Ascending aorta (tissue), 2 donors: ENCODE results near the gene MYOZ3. TPM values are rescaled to one million over a fixed set of nuclear protein-coding genes. Genes with fewer than 3 reads are reported as not detected.

ENCODE experiments used
- DNase-seq, 2 donors: peaks; one replicate each; pipeline ENCODE4 v3.0.0-alpha.2; 2019; ENCODE audit warnings: low spot score in 2 of 2
- H3K27ac ChIP-seq, 2 donors: fragments of 200-600 bp; sonication (generic); one replicate each; pipeline ENCODE4 v1.5.1; 2016 to 2017; ENCODE audit warnings: mild to moderate bottlenecking in 1 of 2
- H3K27me3 ChIP-seq: fragments of 200-600 bp; sonication (generic); one replicate; pipeline ENCODE4 v1.5.1; 2017
- H3K36me3 ChIP-seq, 2 donors: fragments of 200-600 bp; sonication (generic); one replicate each; pipeline ENCODE4 v1.5.1; 2016
- H3K4me1 ChIP-seq, 2 donors: fragments of 200-600 bp; sonication (generic); one replicate each; pipeline ENCODE4 v1.5.1; 2016 to 2017; ENCODE audit warnings: mild to moderate bottlenecking in 1 of 2
- H3K4me3 ChIP-seq, 2 donors: fragments of 200-600 bp; sonication (generic); one replicate each; pipeline ENCODE4 v1.5.1; 2016 to 2017; ENCODE audit warnings: mild to moderate bottlenecking in 1 of 2
- H3K9me3 ChIP-seq, 2 donors: fragments of 200-600 bp; sonication (generic); one replicate each; pipeline ENCODE4 v1.5.1; 2016
- intact Hi-C: fragments of 100-400 bp; cut with DNase I; formaldehyde crosslinking; loops from one replicate; pipeline ENCODE4 v1.15.1; 2023
- total RNA-seq: library from RNA; depleted of rRNA; stranded (reverse); fragments of >200 nt; gene quantifications from one replicate; pipeline ENCODE4 v1.1.0, GENCODE V29; 2016
- TF ChIP-seq, protein P1 (sequence below), 3 experiments: fragments of 200-600 bp in 2 of 3; fragments of 450-650 bp in 1 of 3; sonication (generic) in 2 of 3; IDR thresholded peaks; one replicate each; pipeline ENCODE4 v1.5.1; 2016 to 2019; ENCODE audit warnings: antibody characterized with exemption in 3 of 3, mild to moderate bottlenecking in 1 of 3, moderate library complexity in 1 of 3

MYOZ3 gene
- total RNA-seq, 1 donor from 2014 or later, result 1.1 TPM

DNA sequence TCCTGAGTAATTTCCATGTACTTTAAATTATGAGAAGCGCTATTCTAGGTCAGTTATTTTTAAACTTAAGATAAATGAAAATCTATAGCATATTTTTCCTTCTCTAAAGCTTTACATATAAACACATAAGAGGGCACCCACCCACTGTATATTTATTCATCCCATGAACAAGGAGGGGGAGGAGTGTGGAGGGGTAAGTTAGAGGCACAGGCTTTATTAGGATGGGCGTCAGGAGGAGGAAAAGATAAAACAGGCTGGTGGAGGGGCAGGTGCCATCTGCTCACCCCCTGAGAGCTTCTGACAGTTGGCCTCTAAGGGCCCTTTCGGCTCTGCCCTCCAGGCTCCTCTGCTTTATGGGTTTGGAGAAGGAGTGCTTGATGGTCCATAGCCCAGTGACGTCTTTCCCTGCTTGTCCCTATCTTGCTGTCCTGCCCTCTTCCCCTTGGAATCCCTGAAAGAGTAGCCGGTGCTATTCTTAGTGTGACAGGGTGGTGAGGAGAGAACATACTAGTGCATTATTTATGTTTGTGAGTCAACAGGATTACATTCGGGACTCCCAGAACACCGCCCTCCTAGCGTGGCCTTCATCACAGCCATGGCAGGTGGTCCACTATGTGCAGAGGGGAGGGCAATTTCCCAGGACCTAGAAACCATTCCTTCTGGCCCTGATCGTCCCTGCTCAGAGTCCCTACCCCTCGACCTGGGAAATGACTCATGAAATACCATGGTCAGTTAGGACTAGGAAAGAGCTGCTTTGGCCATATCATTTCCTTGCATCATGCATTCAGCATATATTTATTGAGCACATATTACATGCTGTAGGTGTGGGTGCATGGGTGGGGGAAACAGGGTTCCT is 28.5 kb upstream of the MYOZ3 start:
- DNase-seq, result no peak
- peaks cover 3 to 15% of the 10 kb centered on the region in 2 donors for H3K36me3 ChIP-seq
- H3K27ac ChIP-seq, result peak overlapping the region; percentile 96 to 99
- H3K27me3 ChIP-seq, result no peaks in the 10 kb centered on the region
- intact Hi-C loops, result no loop called here
- peaks cover 44 to 78% of the 10 kb centered on the region in 2 donors for H3K4me1 ChIP-seq
- no peaks in the 10 kb centered on the region for H3K9me3 ChIP-seq
- TF ChIP-seq, protein P1, sequence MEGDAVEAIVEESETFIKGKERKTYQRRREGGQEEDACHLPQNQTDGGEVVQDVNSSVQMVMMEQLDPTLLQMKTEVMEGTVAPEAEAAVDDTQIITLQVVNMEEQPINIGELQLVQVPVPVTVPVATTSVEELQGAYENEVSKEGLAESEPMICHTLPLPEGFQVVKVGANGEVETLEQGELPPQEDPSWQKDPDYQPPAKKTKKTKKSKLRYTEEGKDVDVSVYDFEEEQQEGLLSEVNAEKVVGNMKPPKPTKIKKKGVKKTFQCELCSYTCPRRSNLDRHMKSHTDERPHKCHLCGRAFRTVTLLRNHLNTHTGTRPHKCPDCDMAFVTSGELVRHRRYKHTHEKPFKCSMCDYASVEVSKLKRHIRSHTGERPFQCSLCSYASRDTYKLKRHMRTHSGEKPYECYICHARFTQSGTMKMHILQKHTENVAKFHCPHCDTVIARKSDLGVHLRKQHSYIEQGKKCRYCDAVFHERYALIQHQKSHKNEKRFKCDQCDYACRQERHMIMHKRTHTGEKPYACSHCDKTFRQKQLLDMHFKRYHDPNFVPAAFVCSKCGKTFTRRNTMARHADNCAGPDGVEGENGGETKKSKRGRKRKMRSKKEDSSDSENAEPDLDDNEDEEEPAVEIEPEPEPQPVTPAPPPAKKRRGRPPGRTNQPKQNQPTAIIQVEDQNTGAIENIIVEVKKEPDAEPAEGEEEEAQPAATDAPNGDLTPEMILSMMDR (IDR thresholded peaks at IDR 0.05), result no peak
- no peak overlapping the region for H3K4me3 ChIP-seq

DNA sequence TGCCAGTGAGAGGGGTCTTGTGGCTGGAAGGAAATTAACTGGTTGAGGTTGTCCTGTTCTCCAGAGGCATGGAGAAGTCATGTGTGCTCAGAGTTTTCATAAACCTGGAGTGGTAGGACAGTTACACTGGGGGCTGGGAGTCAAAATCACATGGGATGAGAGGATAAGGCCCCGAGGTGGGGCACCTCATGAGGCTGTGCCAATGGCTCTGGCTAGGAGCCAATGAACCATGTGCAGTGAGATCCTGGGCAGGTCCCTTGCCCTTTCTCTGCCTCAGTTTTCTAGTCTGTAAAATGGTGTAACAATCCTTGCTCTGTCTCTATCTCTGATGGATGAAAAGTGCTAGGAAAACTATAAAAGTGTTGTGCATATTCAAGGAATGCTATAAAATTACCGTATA is 27.6 kb upstream of the MYOZ3 start:
- peaks cover 53 to 78% of the 10 kb centered on the region in 2 donors for H3K4me1 ChIP-seq
- H3K36me3 ChIP-seq, result peaks cover 3 to 15% of the 10 kb centered on the region in 2 donors
- no peaks in the 10 kb centered on the region for H3K9me3 ChIP-seq
- H3K27ac ChIP-seq, result peak overlapping the region; percentile 96 to 99
- intact Hi-C loops, result no loop called here
- H3K4me3 ChIP-seq, result no peak overlapping the region
- no peak for DNase-seq
- TF ChIP-seq, protein P1 (IDR thresholded peaks at IDR 0.05), result no peak
- H3K27me3 ChIP-seq, result no peaks in the 10 kb centered on the region

DNA sequence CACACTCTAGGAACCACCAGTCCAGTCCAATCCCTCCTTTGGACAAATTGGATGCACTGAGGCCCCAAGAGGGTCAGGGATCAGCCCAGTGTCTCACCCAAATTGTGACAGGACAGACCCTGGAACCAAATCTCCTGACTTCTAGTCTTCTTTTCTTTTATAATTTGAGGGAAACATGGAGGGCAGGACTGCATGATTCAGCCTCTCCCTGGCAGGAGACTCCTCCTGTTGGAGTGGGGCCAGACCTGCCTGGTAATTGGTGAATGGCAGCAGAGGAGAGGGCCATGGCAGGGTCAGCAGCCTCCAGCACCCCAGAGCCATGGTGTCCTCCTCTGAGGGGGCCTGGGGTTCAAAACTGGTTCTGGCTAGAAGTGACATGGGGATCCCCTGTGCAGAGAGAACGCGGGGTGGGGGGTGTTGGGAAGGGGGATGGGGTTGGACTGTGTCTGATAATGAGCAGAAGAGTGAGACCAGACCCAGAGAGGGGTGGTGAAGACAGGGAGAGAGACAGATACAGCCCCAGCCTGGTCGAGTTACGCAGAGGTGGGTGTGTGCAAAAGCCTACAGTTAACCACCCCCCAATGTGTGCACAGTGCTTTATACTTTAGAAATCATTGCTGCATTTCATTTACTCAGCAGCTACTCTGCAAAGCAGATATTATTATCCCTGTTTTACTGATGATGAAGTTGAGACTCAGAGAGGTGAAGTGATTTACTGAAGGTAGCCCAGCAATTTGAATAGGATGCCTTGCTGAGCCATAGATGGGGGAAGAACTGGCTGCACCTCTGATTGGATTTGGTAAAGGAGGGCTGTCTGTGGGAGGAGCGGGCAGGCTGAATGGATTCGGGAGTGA is 24.4 kb upstream of the MYOZ3 start:
- Histone ChIP-seq H3K4me3 (no peak overlapping the region), H3K36me3 (peaks cover 2 to 3% of the 10 kb centered on the region in 2 donors), H3K27ac (peak overlapping the region; percentile 95 to 96), H3K27me3 (no peaks in the 10 kb centered on the region), H3K9me3 (no peaks in the 10 kb centered on the region), H3K4me1 (peaks cover 52 to 76% of the 10 kb centered on the region in 2 donors)
- DNase-seq, result peak in 1 of 2 donors; percentile 91
- intact Hi-C loops, result loop anchor here (1.0 kb wide), 1 partner anchor 10 kb away; no protein-coding TSS in a partner anchor
- TF ChIP-seq, protein P1 (IDR thresholded peaks at IDR 0.05), result no peak

DNA sequence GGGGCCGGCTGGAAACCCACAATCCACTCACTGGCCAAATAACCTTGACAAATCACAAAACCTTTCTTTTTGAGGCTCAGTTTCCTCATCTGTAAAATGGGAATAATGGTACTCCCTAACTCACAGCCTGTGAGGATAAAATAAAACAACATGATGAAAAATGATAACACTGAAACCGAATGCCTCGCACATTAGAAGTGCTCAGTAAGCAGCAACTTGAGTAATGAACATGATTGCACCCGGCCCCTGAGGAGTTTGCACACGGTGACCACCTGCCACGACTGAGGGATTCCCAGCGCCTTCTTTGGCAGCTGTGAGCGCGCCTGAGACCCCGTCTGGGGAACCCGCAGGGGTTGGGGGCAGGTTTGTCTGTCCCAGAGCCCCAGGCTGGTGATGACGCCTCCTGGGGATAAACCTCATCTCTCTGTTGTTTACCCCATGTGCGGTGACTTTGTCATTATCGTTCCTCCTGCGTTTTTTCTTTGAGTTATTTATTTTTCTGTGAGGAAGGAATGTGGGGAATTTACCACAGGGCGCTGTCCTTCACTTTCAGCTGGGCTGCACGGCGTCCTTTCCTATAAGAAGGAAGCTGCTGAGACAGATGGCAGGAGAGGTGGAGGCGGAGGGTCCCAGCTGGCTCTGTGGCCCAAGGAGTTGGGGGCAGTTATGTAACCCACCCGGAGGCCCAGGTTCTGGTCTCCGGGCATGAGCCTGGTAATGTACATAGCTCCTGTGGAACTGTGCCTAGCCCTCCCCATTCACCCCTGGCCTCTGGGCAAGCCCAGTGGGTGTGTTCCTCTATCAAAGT is 23.6 kb upstream of the MYOZ3 start:
- H3K4me1 ChIP-seq, result peaks cover 52 to 76% of the 10 kb centered on the region in 2 donors
- TF ChIP-seq, protein P1 (IDR thresholded peaks at IDR 0.05), result no peak
- peaks cover 0 to 3% of the 10 kb centered on the region in 2 donors for H3K36me3 ChIP-seq
- intact Hi-C loops, result loop anchor here (1.0 kb wide), 1 partner anchor 11 kb away; no protein-coding TSS in a partner anchor
- no peaks in the 10 kb centered on the region for H3K27me3 ChIP-seq
- DNase-seq, result no peak
- peak overlapping the region in 1 of 2 donors; percentile 24 for H3K4me3 ChIP-seq
- no peaks in the 10 kb centered on the region for H3K9me3 ChIP-seq
- H3K27ac ChIP-seq, result peak overlapping the region; percentile 95 to 96

DNA sequence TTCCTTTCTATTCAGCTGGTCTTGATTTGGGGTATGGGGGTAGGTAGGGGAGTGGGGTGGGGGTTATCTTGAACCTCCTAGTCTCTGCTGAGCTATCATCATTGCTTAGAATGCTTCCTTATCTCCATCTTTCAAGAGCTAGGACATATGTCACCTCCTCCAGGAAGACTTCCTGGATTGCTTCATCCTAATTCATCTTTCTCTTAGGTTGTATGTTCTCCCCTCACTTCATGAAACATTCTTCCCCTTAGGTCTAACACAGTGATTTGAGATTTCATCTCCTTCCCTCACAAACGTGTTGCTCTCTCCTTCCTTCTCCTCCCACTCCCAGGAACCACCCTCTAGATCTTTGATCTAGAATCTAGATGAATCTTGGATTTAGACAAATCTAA is 23.0 kb upstream of the MYOZ3 start:
- H3K27ac ChIP-seq, result peak overlapping the region; percentile 95 to 96
- TF ChIP-seq, protein P1 (IDR thresholded peaks at IDR 0.05), result no peak
- intact Hi-C loops, result no loop called here
- peaks cover 0 to 3% of the 10 kb centered on the region in 2 donors for H3K36me3 ChIP-seq
- H3K4me3 ChIP-seq, result peak overlapping the region in 1 of 2 donors; percentile 24
- DNase-seq, result no peak
- H3K27me3 ChIP-seq, result no peaks in the 10 kb centered on the region
- no peaks in the 10 kb centered on the region for H3K9me3 ChIP-seq
- H3K4me1 ChIP-seq, result peaks cover 53 to 75% of the 10 kb centered on the region in 2 donors
